IPS DF 6.9 (cell line): ENCODE measurements around the gene FAM222B.
"Not testable (repeated sequence)": the region's sequence is repeated elsewhere in the genome, so short reads cannot be mapped to it uniquely, and the experiment has no call there.

Source experiments
- DNase-seq: peaks from one replicate; pipeline ENCODE4 v3.0.0-alpha.2; 2013; ENCODE audit warnings: low read depth, low spot score
- H3K27ac ChIP-seq: one replicate; pipeline ENCODE4 v1.5.1; 2013; ENCODE audit warnings: low read length, control low read depth
- H3K27me3 ChIP-seq: 2 replicates; pipeline ENCODE4 v1.6.1; 2013; ENCODE audit warnings: mild to moderate bottlenecking, low read length; ENCODE audit not compliant: control insufficient read depth, insufficient read depth
- H3K36me3 ChIP-seq: 2 replicates; pipeline ENCODE4 v1.6.1; 2013; ENCODE audit warnings: low read length; ENCODE audit not compliant: control insufficient read depth, insufficient read depth
- H3K4me1 ChIP-seq: 2 replicates; pipeline ENCODE4 v1.6.1; 2013; ENCODE audit warnings: low read length; ENCODE audit not compliant: control insufficient read depth, insufficient read depth
- H3K4me3 ChIP-seq: 2 replicates; pipeline ENCODE4 v1.5.1; 2013; ENCODE audit warnings: mild to moderate bottlenecking, low read length
- H3K9me3 ChIP-seq: 2 replicates; pipeline ENCODE4 v1.6.1; 2013; ENCODE audit warnings: low read length, inconsistent platforms; ENCODE audit not compliant: control insufficient read depth, insufficient read depth
- WGBS: extraction: QIAGEN DNeasy Blood & Tissue Kit; methylation state at CpG from one replicate; pipeline ENCODE4 v1.1.7; 2013; ENCODE audit warnings: mixed read lengths, missing lambda C conversion rate; ENCODE audit not compliant: insufficient read length, insufficient coverage; 5-methylcytosine and 5-hydroxymethylcytosine counted together

The FAM222B gene

DNA sequence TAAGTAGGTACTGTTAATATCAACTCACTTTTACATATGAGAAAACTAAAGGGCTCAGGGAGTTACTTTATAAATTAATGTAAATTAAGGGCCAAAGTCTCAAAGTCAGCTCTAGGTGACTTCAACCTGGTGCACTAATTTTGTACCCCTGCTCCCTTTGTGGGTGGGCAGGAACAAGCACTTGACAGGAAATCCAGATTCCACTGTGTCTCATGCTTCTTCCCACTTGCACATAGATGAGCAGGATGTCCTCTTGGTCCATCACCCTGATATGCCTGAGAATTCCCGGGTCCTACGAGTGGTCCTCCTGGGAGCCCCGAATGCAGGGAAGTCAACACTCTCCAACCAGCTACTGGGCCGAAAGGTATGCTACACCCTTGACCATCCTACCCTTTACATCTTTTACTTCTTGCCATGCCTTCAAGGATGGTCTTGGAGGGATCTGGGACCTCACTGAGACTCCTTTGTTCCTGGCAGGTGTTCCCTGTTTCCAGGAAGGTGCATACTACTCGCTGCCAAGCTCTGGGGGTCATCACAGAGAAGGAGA lies 13.5 kb upstream of the FAM222B start:
- WGBS, result no CpG with 5 or more reads among the region's 5 CpGs
- H3K27me3 ChIP-seq, result no peaks in the 10 kb centered on the region
- peaks cover 21% of the 10 kb centered on the region; the same call in 1 of the 2 replicates for H3K36me3 ChIP-seq
- no peak overlapping the region for H3K27ac ChIP-seq
- no peaks in the 10 kb centered on the region for H3K9me3 ChIP-seq
- no peak overlapping the region for H3K4me3 ChIP-seq
- no peaks in the 10 kb centered on the region for H3K4me1 ChIP-seq
- DNase-seq, result no peak

DNA sequence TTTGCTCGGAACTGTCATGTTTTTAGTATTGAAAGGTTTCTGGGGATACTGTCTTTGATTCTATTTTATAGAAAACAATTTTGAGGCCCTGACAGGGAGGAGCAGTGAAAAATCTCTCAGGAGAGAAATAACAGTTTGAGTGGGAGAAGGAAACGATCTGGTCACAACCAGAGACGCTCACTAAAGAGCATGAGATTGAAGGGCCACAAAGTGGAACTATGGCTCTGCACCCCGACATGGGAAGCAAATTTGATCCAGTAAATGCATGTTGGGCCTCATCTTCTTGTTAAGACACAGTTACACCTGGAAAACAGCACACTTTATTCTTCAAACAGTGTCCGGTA lies 12.7 kb upstream of the FAM222B start:
- H3K27me3 ChIP-seq, result no peaks in the 10 kb centered on the region
- H3K4me3 ChIP-seq, result peak overlapping the region; percentile 91
- no CpG with 5 or more reads among the region's 5 CpGs for WGBS
- no peaks in the 10 kb centered on the region for H3K4me1 ChIP-seq
- no peak for DNase-seq
- no peaks in the 10 kb centered on the region for H3K9me3 ChIP-seq
- peaks cover 18% of the 10 kb centered on the region; the same call in 1 of the 2 replicates for H3K36me3 ChIP-seq
- no peak overlapping the region for H3K27ac ChIP-seq

DNA sequence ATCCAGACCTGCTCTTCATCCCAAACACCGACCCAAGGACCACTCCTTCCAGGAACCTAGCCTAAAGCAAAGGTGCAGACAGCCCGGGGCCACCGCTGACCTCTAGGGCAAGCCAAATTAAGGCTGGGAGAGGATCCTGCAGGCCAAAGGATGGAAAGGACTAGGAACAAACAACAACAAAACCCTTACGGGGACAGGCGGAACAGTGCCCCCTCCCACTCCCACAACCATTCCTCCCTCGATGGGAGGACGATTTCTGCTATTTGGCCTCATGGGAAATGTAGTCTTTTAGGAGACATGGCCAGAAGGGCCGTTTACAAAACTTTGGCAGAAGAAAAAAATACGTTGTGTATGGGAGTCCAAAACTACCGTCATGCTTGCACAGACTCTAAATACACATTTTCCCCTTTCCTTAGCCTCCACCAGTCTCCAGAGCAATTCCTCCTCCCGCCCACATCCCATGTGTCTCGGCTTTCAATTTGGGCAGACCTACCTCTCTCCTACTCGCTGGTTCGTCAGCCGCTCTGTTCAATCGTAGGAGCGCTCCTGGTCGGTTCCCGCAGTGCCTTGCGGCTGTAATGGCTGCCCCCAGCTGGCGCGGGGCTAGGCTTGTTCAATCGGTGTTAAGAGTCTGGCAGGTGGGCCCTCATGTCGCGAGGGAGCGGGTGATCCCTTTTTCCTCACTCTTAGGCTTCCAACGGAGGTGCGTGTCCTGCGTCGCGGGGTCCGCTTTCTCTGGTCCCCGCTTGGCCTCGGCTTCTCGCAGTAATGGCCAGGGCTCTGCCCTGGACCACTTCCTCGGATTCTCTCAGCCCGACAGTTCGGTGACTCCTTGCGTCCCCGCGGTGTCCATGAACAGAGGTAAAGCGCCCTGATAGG lies 12.1 kb upstream of the FAM222B start, which contains the start of gene ERAL1:
ERAL1 (plus strand) TSS at position 560 of the 879 bp plus-strand sequence; CDS start at position 579, 19 bp downstream.
- H3K9me3 ChIP-seq, result no peaks in the 10 kb centered on the region
- H3K27me3 ChIP-seq, result no peaks in the 10 kb centered on the region
- peak; percentile 79 for DNase-seq
- no peaks in the 10 kb centered on the region for H3K4me1 ChIP-seq
- H3K4me3 ChIP-seq, result peak within 1 kb of the TSS; percentile 91
- WGBS, result no CpG with 5 or more reads among the region's 42 CpGs
- H3K27ac ChIP-seq, result no peak within 1 kb of the TSS
- H3K36me3 ChIP-seq, result peaks cover 17% of the 10 kb centered on the region; the same call in 1 of the 2 replicates

DNA sequence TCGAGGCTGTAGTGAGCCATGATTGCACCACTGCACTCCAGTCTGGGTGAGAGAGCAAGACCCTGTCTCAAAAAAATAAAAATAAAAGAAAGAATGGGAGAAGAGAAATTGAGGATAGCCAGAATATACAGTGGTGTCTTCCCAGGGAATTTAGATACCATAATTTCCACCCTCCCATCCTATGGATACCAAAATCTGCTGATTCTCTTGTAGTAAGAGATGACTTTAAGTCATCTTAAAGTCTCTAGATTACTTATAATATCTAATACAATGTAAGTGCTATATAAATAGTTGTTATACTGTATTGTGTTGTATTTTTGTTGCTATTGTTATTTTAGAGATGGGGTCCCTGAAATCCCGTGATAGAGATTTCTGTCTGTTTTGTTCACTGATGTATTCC lies 10.7 kb upstream of the FAM222B start:
- WGBS, result no CpG with 5 or more reads among the region's 2 CpGs
- Histone ChIP-seq H3K27ac (no peak overlapping the region), H3K36me3 (peaks cover 9% of the 10 kb centered on the region; the same call in 1 of the 2 replicates), H3K27me3 (no peaks in the 10 kb centered on the region), H3K4me3 (no peak overlapping the region), H3K9me3 (no peaks in the 10 kb centered on the region), H3K4me1 (no peaks in the 10 kb centered on the region)
- DNase-seq, result no peak

DNA sequence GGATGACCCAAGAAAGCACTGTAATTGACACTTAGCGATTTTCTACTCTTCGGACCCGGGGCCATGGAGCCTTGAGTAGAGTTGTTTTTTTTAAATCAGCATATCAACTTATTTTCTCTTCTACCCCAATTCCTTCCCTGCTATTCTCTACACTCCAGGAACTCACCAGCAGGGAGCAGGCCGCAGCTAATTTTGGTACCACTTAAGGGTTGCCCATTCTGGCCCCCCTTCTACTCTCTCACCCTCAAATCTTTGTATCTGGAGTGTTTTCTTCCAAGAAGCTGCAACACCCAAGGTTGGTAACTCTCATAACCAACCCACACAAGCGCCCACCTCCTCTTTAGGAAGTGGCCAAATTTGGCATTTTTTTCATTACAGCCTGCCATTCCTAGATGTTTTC lies 6.7 kb upstream of the FAM222B start:
- WGBS, result no CpG with 5 or more reads among the region's 5 CpGs
- H3K36me3 ChIP-seq, result no peaks in the 10 kb centered on the region
- H3K4me3 ChIP-seq, result no peak overlapping the region
- no peak overlapping the region for H3K27ac ChIP-seq
- H3K9me3 ChIP-seq, result no peaks in the 10 kb centered on the region
- no peaks in the 10 kb centered on the region for H3K4me1 ChIP-seq
- H3K27me3 ChIP-seq, result no peaks in the 10 kb centered on the region
- no peak for DNase-seq

DNA sequence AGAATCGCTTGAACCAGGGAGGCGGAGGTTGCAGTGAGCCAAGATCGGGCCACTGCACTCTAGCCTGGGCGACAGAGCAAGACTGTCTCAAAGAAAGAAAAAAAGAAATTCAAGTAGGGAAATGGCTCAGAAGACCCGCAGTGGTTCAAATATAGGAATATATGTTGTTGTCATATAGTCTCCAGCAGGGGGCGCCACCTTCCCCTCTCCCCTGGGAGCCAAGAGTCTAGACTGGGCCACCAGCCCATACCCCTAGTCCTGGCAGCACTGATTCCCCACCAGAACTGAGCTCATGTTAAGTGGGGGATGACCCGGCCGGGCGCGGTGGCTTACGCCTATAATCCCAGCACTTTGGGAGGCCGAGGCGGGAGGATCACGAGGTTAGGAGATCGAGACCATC lies 6.1 kb upstream of the FAM222B start:
- not testable (repeated sequence) for DNase-seq, H3K4me1 ChIP-seq, H3K36me3 ChIP-seq, H3K27ac ChIP-seq, H3K4me3 ChIP-seq, H3K27me3 ChIP-seq, H3K9me3 ChIP-seq
- no CpG with 5 or more reads among the region's 15 CpGs for WGBS

DNA sequence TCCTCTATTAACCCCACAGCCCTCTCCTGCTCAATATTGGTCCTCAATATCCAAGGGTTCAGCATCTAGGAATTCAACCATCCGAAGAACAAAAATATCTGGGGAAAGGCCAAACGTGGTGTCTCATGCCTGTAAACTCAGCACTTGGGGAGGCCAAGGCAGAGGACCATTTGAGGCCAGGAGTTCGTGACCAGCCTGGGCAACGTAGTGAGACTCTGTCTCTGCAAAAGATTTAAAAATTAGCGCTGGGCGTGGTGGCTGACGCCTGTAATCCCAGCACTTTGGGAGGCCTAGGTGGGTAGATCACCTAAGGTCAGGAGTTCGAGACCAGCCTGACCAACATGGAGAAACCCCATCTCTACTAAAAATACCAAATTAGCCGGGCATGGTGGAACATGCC lies 4.1 kb upstream of the FAM222B start:
- H3K4me1 ChIP-seq, H3K4me3 ChIP-seq, H3K27ac ChIP-seq, H3K27me3 ChIP-seq, H3K9me3 ChIP-seq, H3K36me3 ChIP-seq, DNase-seq: not testable (repeated sequence)
- WGBS, result no CpG with 5 or more reads among the region's 9 CpGs

DNA sequence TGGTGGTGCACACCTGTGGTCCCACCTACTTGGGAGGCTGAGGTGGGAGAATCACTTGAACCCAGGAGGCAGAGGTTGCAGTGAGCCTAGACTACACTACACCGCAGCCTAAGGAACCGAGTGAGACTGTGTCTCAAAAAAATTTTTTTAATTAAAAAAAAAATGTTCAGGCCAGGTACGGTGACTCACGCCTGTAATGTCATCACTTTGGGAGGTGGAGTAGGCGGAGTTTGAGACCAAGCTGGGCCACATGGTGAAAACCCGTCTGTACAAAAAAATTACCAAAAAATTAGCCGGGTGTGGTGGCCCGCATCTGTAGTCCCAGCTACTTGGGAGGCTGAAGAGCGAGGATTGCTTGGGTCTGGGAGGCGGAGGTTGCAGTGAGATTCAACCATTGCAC lies 3.6 kb upstream of the FAM222B start:
- no peaks in the 10 kb centered on the region for H3K4me1 ChIP-seq
- no peaks in the 10 kb centered on the region for H3K36me3 ChIP-seq
- H3K4me3 ChIP-seq, result no peak overlapping the region
- H3K9me3 ChIP-seq, result 0 out of 2 replicates have a peak, but pooled peaks cover 1% of the 10 kb centered on the region
- no peaks in the 10 kb centered on the region for H3K27me3 ChIP-seq
- H3K27ac ChIP-seq, result no peak overlapping the region
- no CpG with 5 or more reads among the region's 10 CpGs for WGBS
- DNase-seq, result no peak

DNA sequence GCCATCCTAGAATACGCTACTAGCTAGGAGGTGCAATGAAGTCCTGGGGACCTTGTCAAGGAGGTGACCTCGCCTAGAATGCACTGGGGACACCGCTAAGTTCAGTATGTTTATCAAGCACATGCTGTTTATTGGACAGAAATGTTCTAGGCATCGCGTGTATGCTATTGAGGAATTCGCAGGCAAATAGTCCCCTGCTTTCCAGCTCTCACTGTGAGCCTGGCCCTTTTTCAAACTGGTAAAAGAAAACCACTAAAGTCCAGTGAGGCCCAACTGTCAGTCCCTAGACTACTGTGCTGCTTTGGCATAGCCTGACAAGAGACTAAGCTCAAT lies 1.2 kb upstream of the FAM222B start:
- Histone ChIP-seq H3K4me3 (no peak overlapping the region), H3K27ac (no peak overlapping the region), H3K4me1 (no peaks in the 10 kb centered on the region), H3K36me3 (no peaks in the 10 kb centered on the region), H3K27me3 (no peaks in the 10 kb centered on the region), H3K9me3 (0 out of 2 replicates have a peak, but pooled peaks cover 1% of the 10 kb centered on the region)
- no CpG with 5 or more reads among the region's 6 CpGs for WGBS
- DNase-seq, result no peak

DNA sequence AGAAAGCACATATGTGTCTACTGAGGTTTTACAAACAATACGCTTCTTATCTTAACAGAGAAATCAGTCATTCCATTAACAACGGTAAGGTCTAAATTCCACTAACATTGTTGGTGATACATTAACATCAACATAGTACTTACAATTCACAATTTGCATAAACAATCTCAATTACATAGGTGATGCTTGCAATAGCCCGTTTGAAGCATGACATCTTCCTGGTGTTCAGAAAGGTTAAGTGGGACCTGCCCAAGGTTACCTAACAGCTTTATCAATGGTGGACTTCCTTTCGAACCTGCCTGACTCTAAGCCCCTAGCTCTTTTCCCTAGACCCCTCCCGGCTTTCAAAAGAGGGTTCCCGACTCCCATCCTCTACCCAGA lies 699 bp downstream of the FAM222B start:
- peak overlapping the region; percentile 89 for H3K4me3 ChIP-seq
- DNase-seq, result no peak
- H3K36me3 ChIP-seq, result no peaks in the 10 kb centered on the region
- H3K4me1 ChIP-seq, result no peaks in the 10 kb centered on the region
- H3K9me3 ChIP-seq, result 0 out of 2 replicates have a peak, but pooled peaks cover 1% of the 10 kb centered on the region
- H3K27me3 ChIP-seq, result no peaks in the 10 kb centered on the region
- H3K27ac ChIP-seq, result no peak overlapping the region
- no CpG with 5 or more reads among the region's 6 CpGs for WGBS
